HL-60 (cell line): ENCODE results near the gene PCSK5.

ENCODE experiments used
- CTCF ChIP-seq: IDR thresholded peaks from one replicate; pipeline ENCODE4 v1.5.1; 2011; ENCODE audit warnings: low read length, control low read depth, inconsistent platforms; ENCODE audit not compliant: insufficient read depth
- POLR2AphosphoS5 ChIP-seq: IDR thresholded peaks from 2 replicates; pipeline ENCODE4 v1.6.1; 2012; ENCODE audit warnings: low read depth

DNA sequence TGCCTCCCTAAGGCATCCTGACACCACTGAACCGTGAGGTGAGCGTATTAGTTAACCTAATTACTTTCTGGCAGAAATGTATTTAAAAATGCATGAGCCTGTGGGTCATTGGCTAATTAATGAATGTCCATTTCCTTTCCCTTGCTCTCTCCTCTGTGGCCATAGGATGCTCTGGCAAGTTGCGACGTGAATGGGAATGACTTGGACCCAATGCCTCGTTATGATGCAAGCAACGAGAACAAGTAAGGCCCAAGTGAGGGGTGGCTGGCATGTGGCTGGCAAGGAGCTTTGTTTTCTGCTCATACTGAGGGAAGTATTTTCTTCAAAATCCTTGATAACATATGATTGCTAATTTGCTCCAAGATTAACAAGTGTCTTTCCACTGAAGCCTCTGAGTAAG, 136.3 kb downstream of the PCSK5 start:
- TF ChIP-seq POLR2AphosphoS5, result no peak
- TF ChIP-seq CTCF, result no peak
